GM21381 (cell line): ENCODE measurements around the gene ANKS6.
"Not testable (repeated sequence)": the region's sequence is repeated elsewhere in the genome, so short reads cannot be mapped to it uniquely, and the experiment has no call there.

Source experiments
- ATAC-seq: cut with Tn5 transposase; IDR thresholded peaks from one replicate; pipeline ENCODE4 v1.9.1; 2021; ENCODE audit warnings: mild to moderate bottlenecking, moderate library complexity; ENCODE audit not compliant: unreplicated experiment

ANKS6 gene

GRCh38 chr9:98707166-98708102, 88.9 kb downstream of the ANKS6 start:
- no peak for ATAC-seq

GRCh38 chr9:98706651-98707165, 89.6 kb downstream of the ANKS6 start:
- no peak for ATAC-seq

GRCh38 chr9:98702835-98703380, 93.4 kb downstream of the ANKS6 start:
- no peak for ATAC-seq

GRCh38 chr9:98702340-98702739, 94.0 kb downstream of the ANKS6 start:
- no peak for ATAC-seq

- no peak for ATAC-seq
Measured at GRCh38 chr9:98701576-98701975, 94.8 kb downstream of the ANKS6 start.

- no peak for ATAC-seq
Measured at GRCh38 chr9:98700801-98701200, 95.6 kb downstream of the ANKS6 start.

- ATAC-seq, result no peak
Measured at GRCh38 chr9:98698856-98699255, 97.5 kb downstream of the ANKS6 start.

- no peak for ATAC-seq
Measured at GRCh38 chr9:98694943-98695342, 101.4 kb downstream of the ANKS6 start.

GRCh38 chr9:98692392-98692791, 104.0 kb downstream of the ANKS6 start:
- ATAC-seq, result no peak

GRCh38 chr9:98691890-98692289, 104.5 kb downstream of the ANKS6 start:
- ATAC-seq, result no peak

- no peak for ATAC-seq
Measured at GRCh38 chr9:98690686-98691085, 105.7 kb downstream of the ANKS6 start.

GRCh38 chr9:98688710-98689495, 107.5 kb downstream of the ANKS6 start:
- no peak for ATAC-seq

GRCh38 chr9:98687911-98688310, 108.4 kb downstream of the ANKS6 start:
- ATAC-seq, result no peak

- no peak for ATAC-seq
Measured at GRCh38 chr9:98686961-98687855, 109.1 kb downstream of the ANKS6 start.

GRCh38 chr9:98684816-98685215, 111.5 kb downstream of the ANKS6 start:
- not testable (repeated sequence) for ATAC-seq
